ENCODE data around the gene POU3F2.

POU3F2 gene

DNA sequence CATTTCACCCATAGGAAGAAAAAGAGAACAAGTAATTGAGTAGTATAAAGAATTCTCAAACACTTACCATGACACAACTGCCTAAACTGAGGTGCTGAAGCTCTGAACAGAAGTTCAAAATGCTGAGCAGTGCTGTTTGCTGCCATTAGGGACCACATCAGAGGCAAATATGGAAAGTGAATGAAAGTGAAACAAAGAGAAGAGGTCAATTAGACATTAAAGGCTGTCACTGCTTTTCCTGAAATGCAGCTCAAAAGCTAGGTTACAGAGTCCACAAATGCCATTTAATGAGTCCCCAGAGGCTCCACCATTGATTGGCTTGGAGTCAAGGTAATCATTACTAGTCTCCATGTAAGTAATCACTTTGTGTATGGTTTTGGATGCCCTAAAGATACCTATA lies 46.1 kb downstream of the POU3F2 start:
- H3K79me2 ChIP-seq: no peaks in the 10 kb centered on the region
- no peak overlapping the region for H3K4me3 ChIP-seq (ENCODE audit: low read depth, low read length)
- no peaks in the 10 kb centered on the region for H3K4me1 ChIP-seq
- TF ChIP-seq, protein P1, sequence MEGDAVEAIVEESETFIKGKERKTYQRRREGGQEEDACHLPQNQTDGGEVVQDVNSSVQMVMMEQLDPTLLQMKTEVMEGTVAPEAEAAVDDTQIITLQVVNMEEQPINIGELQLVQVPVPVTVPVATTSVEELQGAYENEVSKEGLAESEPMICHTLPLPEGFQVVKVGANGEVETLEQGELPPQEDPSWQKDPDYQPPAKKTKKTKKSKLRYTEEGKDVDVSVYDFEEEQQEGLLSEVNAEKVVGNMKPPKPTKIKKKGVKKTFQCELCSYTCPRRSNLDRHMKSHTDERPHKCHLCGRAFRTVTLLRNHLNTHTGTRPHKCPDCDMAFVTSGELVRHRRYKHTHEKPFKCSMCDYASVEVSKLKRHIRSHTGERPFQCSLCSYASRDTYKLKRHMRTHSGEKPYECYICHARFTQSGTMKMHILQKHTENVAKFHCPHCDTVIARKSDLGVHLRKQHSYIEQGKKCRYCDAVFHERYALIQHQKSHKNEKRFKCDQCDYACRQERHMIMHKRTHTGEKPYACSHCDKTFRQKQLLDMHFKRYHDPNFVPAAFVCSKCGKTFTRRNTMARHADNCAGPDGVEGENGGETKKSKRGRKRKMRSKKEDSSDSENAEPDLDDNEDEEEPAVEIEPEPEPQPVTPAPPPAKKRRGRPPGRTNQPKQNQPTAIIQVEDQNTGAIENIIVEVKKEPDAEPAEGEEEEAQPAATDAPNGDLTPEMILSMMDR (IDR thresholded peaks at IDR 0.05): no peak
- no peak overlapping the region for H3K9ac ChIP-seq
- H3K36me3 ChIP-seq (ENCODE audit: control insufficient read depth, insufficient read depth, low read length): no peaks in the 10 kb centered on the region
- no peaks in the 10 kb centered on the region for H3K27me3 ChIP-seq (ENCODE audit: control insufficient read depth, insufficient read depth, low read length)
- H2AFZ ChIP-seq: no peak overlapping the region
- no peak overlapping the region for H3K27ac ChIP-seq
- no peak overlapping the region for H3K4me2 ChIP-seq (ENCODE audit: low read length)
- no peaks in the 10 kb centered on the region for H3K9me3 ChIP-seq (ENCODE audit: control insufficient read depth, low read length)

DNA sequence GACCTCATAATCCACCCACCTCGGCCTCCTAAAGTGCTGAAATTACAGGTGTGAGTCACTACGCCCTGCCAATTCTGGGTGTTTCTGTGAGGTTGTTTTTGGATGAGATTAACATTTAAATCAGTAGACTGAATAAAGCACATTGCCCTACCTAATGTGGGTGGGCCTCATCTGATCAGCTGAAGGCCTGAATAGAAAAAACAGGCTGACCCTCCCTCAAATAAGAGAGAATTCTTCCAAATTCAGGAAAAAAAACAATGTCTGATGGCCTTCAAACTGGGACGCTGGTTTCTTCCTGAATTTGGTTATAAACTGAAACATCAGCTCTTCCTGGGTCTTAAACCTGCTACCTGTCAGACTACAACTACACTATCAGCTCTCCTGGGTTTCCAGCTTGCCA lies 51.0 kb downstream of the POU3F2 start:
- Histone ChIP-seq H3K9me3 (ENCODE audit: control insufficient read depth, low read length) (no peaks in the 10 kb centered on the region), H3K27me3 (ENCODE audit: control insufficient read depth, insufficient read depth, low read length) (no peaks in the 10 kb centered on the region), H3K27ac (no peak overlapping the region), H3K36me3 (ENCODE audit: control insufficient read depth, insufficient read depth, low read length) (no peaks in the 10 kb centered on the region), H3K9ac (no peak overlapping the region), H3K4me2 (ENCODE audit: low read length) (no peak overlapping the region), H2AFZ (no peak overlapping the region), H3K4me3 (ENCODE audit: low read depth, low read length) (no peak overlapping the region), H3K79me2 (no peaks in the 10 kb centered on the region), H3K4me1 (no peaks in the 10 kb centered on the region)
- TF ChIP-seq, protein P1 (IDR thresholded peaks at IDR 0.05): no peak

DNA sequence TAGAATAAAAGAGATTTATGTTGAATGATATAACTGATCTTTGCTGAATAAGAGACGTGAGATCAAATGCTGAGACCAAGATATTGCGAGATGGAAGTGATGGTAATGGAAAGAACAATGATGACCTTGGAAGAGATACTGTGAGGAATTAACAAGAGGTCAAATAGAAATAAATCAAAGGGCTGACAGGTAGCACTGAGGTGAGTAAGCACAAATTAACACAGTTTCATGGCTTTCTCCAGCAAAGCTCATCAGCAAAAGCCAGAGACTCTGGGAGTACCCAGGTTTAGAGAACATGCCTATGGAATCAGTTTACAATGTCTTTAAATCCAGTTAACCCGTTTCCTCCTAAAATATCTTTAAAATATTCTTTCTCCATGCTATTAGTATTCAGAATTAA lies 53.3 kb downstream of the POU3F2 start:
- Histone ChIP-seq H3K9me3 (ENCODE audit: control insufficient read depth, low read length) (no peaks in the 10 kb centered on the region), H3K79me2 (no peaks in the 10 kb centered on the region), H3K4me2 (ENCODE audit: low read length) (no peak overlapping the region), H3K4me1 (no peaks in the 10 kb centered on the region), H2AFZ (no peak overlapping the region), H3K27me3 (ENCODE audit: control insufficient read depth, insufficient read depth, low read length) (no peaks in the 10 kb centered on the region), H3K4me3 (ENCODE audit: low read depth, low read length) (no peak overlapping the region), H3K27ac (no peak overlapping the region), H3K9ac (no peak overlapping the region), H3K36me3 (ENCODE audit: control insufficient read depth, insufficient read depth, low read length) (no peaks in the 10 kb centered on the region)
- TF ChIP-seq, protein P1 (IDR thresholded peaks at IDR 0.05): no peak

All from parathyroid adenoma (tissue), 2 donors.